HepG2 (cell line): ENCODE data around the gene KCNJ5. TPM values are rescaled to one million over a fixed set of nuclear protein-coding genes. Genes with fewer than 3 reads are reported as not detected.
A peak's percentile ranks its signal among the peaks of the same experiment; 100 is the strongest.

Experiments
- ATAC-seq: fragments of 200-7000 bp; cut with Tn5 transposase; 3 replicates; pipeline ENCODE4 v1.9.1; 2020; ENCODE audit warnings: mild to moderate bottlenecking, moderate library complexity
- BruUV-seq: library from RNA; stranded (reverse); fragments of 400-500 nt; replicated peaks from 2 replicates; lab custom pipeline; 2021; lab: Mats Ljungman, UMichigan
- CTCF ChIA-PET: fragments of 300-600 bp; formaldehyde crosslinking; extraction: SDS; loops from one replicate; lab custom pipeline; 2021; ENCODE audit warnings: low total read pairs, inconsistent platforms, low intra/inter-chr PET ratio; lab: Yijun Ruan, JAX
- POLR2A ChIA-PET: fragments of 350-600 bp; sonication (Branson Sonifier 250); formaldehyde crosslinking; loops from one replicate; lab custom pipeline; 2020; ENCODE audit warnings: antibody characterized with exemption, inconsistent platforms; lab: Yijun Ruan, JAX
- DNase-seq: peaks from one replicate; pipeline ENCODE4 v3.0.0-alpha.2; 2015; ENCODE audit warnings: low spot score
- FAIRE-seq: peaks from 3 replicates; lab custom pipeline; 2011; peaks lifted over from hg19 to GRCh38; lab: Jason Lieb, UNC
- H2AFZ ChIP-seq: one replicate; pipeline ENCODE4 v1.6.1; 2011; ENCODE audit warnings: low read length, inconsistent platforms
- H3K27ac ChIP-seq: fragments of 300-600 bp; 3 replicates; pipeline ENCODE4 v1.8.0; 2011; ENCODE audit warnings: mixed run types, mild to moderate bottlenecking, mixed read lengths, low read length, inconsistent platforms; ENCODE audit not compliant: insufficient read depth; ENCODE audit errors: extremely low read length
- H3K27me3 ChIP-seq, 2 experiments: fragments of 200-600 bp in 1 of 2; 2 replicates in 1 of 2; 3 replicates in 1 of 2; pipeline versions ENCODE4 v1.6.0 to v1.8.0; 2011; ENCODE audit warnings: low read length in 2 of 2, mild to moderate bottlenecking in 2 of 2, moderate library complexity in 2 of 2, inconsistent platforms in 1 of 2; ENCODE audit not compliant: insufficient read depth in 2 of 2, control insufficient read depth in 1 of 2
- H3K36me3 ChIP-seq, 2 experiments: fragments of 200-600 bp in 1 of 2; replicated peaks in 1 of 2; 2 replicates in 1 of 2; 3 replicates in 1 of 2; pipeline versions ENCODE4 v1.5.1 to v1.8.0; 2011; ENCODE audit warnings: low read length in 2 of 2, inconsistent platforms in 1 of 2; ENCODE audit not compliant: insufficient read depth in 2 of 2, control insufficient read depth in 1 of 2
- H3K4me1 ChIP-seq: 2 replicates; pipeline ENCODE4 v1.5.1; 2012; ENCODE audit warnings: low read length, inconsistent platforms; ENCODE audit not compliant: insufficient read depth
- H3K4me2 ChIP-seq: 2 replicates; pipeline ENCODE4 v1.6.0; 2011; ENCODE audit warnings: low read depth, low read length, inconsistent platforms
- H3K4me3 ChIP-seq, 3 experiments: fragments of 200-600 bp in 1 of 3; sonication (generic), shearing (Covaris generic) in 1 of 3; replicated peaks in 1 of 3; 2 replicates each; pipeline ENCODE4 v1.5.1; 2011 to 2016; ENCODE audit warnings: low read length in 3 of 3, inconsistent platforms in 2 of 3, low read depth in 2 of 3, mild to moderate bottlenecking in 2 of 3, control low read depth in 1 of 3, mixed read lengths in 1 of 3; ENCODE audit not compliant: insufficient read depth in 1 of 3
- H3K79me2 ChIP-seq: one replicate; pipeline ENCODE4 v1.6.1; 2011; ENCODE audit warnings: low read length, inconsistent platforms; ENCODE audit not compliant: insufficient read depth
- H3K9ac ChIP-seq: 2 replicates; pipeline ENCODE4 v1.6.0; 2011; ENCODE audit warnings: mild to moderate bottlenecking, low read depth, low read length, inconsistent platforms; ENCODE audit not compliant: insufficient read depth
- H3K9me3 ChIP-seq: 2 replicates; pipeline ENCODE4 v1.5.1; 2012; ENCODE audit warnings: mild to moderate bottlenecking, low read length
- H4K20me1 ChIP-seq: 2 replicates; pipeline ENCODE4 v1.6.0; 2011; ENCODE audit warnings: inconsistent platforms, mild to moderate bottlenecking, low read length, moderate library complexity; ENCODE audit not compliant: insufficient read depth
- CEBPB ChIP-seq: IDR thresholded peaks from 2 replicates; pipeline ENCODE4 v1.6.1; 2011; ENCODE audit warnings: low read depth, low read length, improper control_type of control experiment, borderline replicate concordance
- CEBPG ChIP-seq: IDR thresholded peaks from 2 replicates; pipeline ENCODE4 v1.6.1; 2016
- IKZF4 ChIP-seq: sonication (generic); formaldehyde crosslinking; IDR thresholded peaks from 2 replicates; pipeline ENCODE4 v1.5.1; 2020; ENCODE audit warnings: borderline replicate concordance, mild to moderate bottlenecking, low read depth, missing genetic modification reagents; ENCODE audit errors: not compliant biosample characterization
- RXRB ChIP-seq: IDR thresholded peaks from 2 replicates; pipeline ENCODE4 v1.6.1; 2016; ENCODE audit warnings: borderline replicate concordance, missing genetic modification reagents, missing compliant biosample characterization
- SP4 ChIP-seq: sonication (generic); formaldehyde crosslinking; IDR thresholded peaks from 2 replicates; pipeline ENCODE4 v1.8.1; 2023; ENCODE audit warnings: mild to moderate bottlenecking, missing genetic modification reagents
- WIZ ChIP-seq: sonication (generic); formaldehyde crosslinking; IDR thresholded peaks from 2 replicates; pipeline ENCODE4 v1.5.1; 2020; ENCODE audit warnings: mild to moderate bottlenecking, missing genetic modification reagents
- WGBS: methylation state at CpG from one replicate; pipeline ENCODE4 v1.1.6; 2017; ENCODE audit warnings: low lambda C conversion rate; 5-methylcytosine and 5-hydroxymethylcytosine counted together
- in situ Hi-C: cut with HindIII; loops from 2 replicates; pipeline ENCODE4 v1.10.0; 2017; ENCODE audit warnings: low pct_unique_long_range_greater_than_20kb; ENCODE audit not compliant: extremely low pct_ligation_motif_present
- intact Hi-C: fragments of 100-400 bp; cut with micrococcal nuclease; formaldehyde crosslinking; loops from one replicate; pipeline ENCODE4 v1.10.0; 2022; ENCODE audit not compliant: unreplicated experiment
- polyA plus RNA-seq, 8 experiments: library from polyadenylated mRNA; depleted of rRNA in 3 of 8; stranded (reverse) in 7 of 8; unstranded in 1 of 8; fragments of >200 nt; fragmentation: Illumina TruSeq in 4 of 8; extraction: Trizol in 4 of 8; gene quantifications; 2 replicates each; pipeline versions ENCODE4 v1.2.1 to v1.2.3, GENCODE V29; 2011 to 2016; ENCODE audit warnings: low read depth in 4 of 8, missing spikeins in 1 of 8, mixed read lengths in 1 of 8; ENCODE audit not compliant: insufficient read depth in 1 of 8
- total RNA-seq, 5 experiments: library from RNA; depleted of rRNA; stranded (reverse); fragments of >200 nt; fragmentation: Illumina TruSeq; extraction: Trizol; gene quantifications; 2 replicates each; pipeline ENCODE4 v1.2.3, GENCODE V29; 2016; ENCODE audit warnings: low read depth in 1 of 5
- TF ChIP-seq, protein P1 (sequence below): sonication (generic); formaldehyde crosslinking; IDR thresholded peaks from 2 replicates; pipeline ENCODE4 v1.4.0; 2020; ENCODE audit warnings: missing genetic modification reagents
- TF ChIP-seq, protein P2 (sequence below): IDR thresholded peaks from 2 replicates; pipeline ENCODE4 v1.6.1; 2018; ENCODE audit warnings: missing genetic modification reagents, mild to moderate bottlenecking, missing compliant biosample characterization
- TF ChIP-seq, protein P3 (sequence below), 2 experiments: fragments of 450-650 bp in 1 of 2; sonication (generic) in 1 of 2; formaldehyde crosslinking; IDR thresholded peaks; 2 replicates each; pipeline versions ENCODE4 v1.5.0 to v1.8.0; 2020 to 2022; ENCODE audit warnings: mild to moderate bottlenecking in 1 of 2, missing genetic modification reagents in 1 of 2
- TF ChIP-seq, protein P4 (sequence below): sonication (generic); formaldehyde crosslinking; conservative IDR thresholded peaks from 2 replicates; pipeline ENCODE4 v1.5.0; 2020; ENCODE audit warnings: missing genetic modification reagents

KCNJ5 gene
- total and polyA plus RNA-seq, 2 of the 13 experiments (the other 11 are each of a cell fraction or from before 2014, with no cell fraction given), result not detected

DNA sequence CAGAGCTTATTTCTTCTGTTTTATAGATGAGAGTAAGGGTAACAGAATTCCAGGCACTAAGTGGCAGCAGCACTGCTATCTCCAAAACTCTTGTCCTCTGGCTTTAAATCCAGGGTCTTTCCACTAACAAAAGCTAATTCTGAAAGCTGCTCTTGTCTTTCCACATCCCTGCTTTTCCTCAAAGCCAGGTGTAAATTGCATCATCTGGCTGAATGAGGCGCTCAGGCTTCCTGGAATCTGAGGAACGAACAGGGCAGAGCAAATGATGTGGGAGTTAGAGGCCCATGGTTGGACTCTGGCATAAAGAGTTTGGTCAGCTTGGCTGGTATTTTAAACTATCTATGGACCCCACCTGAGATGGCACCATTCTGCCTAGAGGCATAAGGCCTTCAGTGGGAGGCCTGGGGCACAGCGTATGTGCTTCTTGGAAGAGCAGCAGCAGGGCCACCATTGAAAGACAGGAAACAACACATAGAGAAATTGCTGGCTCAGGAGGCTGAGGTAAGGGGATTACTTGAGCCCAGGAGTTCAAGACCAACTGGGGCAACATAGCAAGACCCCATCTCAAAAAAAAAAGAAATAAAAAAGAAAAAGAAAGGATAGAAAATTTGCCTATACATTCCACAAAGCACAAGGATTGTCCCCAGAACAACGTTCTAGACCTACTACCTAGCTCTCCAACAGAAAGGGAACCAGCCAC lies 1.9 kb downstream of the KCNJ5 start:
- TF ChIP-seq, protein P1, sequence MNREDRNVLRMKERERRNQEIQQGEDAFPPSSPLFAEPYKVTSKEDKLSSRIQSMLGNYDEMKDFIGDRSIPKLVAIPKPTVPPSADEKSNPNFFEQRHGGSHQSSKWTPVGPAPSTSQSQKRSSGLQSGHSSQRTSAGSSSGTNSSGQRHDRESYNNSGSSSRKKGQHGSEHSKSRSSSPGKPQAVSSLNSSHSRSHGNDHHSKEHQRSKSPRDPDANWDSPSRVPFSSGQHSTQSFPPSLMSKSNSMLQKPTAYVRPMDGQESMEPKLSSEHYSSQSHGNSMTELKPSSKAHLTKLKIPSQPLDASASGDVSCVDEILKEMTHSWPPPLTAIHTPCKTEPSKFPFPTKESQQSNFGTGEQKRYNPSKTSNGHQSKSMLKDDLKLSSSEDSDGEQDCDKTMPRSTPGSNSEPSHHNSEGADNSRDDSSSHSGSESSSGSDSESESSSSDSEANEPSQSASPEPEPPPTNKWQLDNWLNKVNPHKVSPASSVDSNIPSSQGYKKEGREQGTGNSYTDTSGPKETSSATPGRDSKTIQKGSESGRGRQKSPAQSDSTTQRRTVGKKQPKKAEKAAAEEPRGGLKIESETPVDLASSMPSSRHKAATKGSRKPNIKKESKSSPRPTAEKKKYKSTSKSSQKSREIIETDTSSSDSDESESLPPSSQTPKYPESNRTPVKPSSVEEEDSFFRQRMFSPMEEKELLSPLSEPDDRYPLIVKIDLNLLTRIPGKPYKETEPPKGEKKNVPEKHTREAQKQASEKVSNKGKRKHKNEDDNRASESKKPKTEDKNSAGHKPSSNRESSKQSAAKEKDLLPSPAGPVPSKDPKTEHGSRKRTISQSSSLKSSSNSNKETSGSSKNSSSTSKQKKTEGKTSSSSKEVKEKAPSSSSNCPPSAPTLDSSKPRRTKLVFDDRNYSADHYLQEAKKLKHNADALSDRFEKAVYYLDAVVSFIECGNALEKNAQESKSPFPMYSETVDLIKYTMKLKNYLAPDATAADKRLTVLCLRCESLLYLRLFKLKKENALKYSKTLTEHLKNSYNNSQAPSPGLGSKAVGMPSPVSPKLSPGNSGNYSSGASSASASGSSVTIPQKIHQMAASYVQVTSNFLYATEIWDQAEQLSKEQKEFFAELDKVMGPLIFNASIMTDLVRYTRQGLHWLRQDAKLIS (CRISPR knock-in tag), result no peak
- TF ChIP-seq RXRB (CRISPR knock-in tag) (no peak), SP4 (CRISPR knock-in tag) (no peak), CEBPB (peak; percentile 51; the same call in 1 of the 2 replicates), CEBPG (peak; percentile 44; the same call in 1 of the 2 replicates), WIZ (no peak), IKZF4 (CRISPR knock-in tag) (no peak)
- TF ChIP-seq, protein P2, sequence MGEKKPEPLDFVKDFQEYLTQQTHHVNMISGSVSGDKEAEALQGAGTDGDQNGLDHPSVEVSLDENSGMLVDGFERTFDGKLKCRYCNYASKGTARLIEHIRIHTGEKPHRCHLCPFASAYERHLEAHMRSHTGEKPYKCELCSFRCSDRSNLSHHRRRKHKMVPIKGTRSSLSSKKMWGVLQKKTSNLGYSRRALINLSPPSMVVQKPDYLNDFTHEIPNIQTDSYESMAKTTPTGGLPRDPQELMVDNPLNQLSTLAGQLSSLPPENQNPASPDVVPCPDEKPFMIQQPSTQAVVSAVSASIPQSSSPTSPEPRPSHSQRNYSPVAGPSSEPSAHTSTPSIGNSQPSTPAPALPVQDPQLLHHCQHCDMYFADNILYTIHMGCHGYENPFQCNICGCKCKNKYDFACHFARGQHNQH (CRISPR knock-in tag), result no peak
- TF ChIP-seq, protein P3, sequence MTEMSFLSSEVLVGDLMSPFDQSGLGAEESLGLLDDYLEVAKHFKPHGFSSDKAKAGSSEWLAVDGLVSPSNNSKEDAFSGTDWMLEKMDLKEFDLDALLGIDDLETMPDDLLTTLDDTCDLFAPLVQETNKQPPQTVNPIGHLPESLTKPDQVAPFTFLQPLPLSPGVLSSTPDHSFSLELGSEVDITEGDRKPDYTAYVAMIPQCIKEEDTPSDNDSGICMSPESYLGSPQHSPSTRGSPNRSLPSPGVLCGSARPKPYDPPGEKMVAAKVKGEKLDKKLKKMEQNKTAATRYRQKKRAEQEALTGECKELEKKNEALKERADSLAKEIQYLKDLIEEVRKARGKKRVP (CRISPR knock-in tag; IDR thresholded peaks at IDR 0.05), result peak in 1 of 2 experiments; percentile 74; a peak in 2 of 4 replicates
- TF ChIP-seq, protein P4, sequence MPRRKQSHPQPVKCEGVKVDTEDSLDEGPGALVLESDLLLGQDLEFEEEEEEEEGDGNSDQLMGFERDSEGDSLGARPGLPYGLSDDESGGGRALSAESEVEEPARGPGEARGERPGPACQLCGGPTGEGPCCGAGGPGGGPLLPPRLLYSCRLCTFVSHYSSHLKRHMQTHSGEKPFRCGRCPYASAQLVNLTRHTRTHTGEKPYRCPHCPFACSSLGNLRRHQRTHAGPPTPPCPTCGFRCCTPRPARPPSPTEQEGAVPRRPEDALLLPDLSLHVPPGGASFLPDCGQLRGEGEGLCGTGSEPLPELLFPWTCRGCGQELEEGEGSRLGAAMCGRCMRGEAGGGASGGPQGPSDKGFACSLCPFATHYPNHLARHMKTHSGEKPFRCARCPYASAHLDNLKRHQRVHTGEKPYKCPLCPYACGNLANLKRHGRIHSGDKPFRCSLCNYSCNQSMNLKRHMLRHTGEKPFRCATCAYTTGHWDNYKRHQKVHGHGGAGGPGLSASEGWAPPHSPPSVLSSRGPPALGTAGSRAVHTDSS (CRISPR knock-in tag), result no peak
- Histone ChIP-seq H3K9ac (no peak overlapping the region), H4K20me1 (no peaks in the 10 kb centered on the region), H3K36me3 (no peaks in the 10 kb centered on the region), H3K4me3 (no peak overlapping the region), H3K27ac (no peak overlapping the region), H3K4me2 (no peak overlapping the region), H2AFZ (no peak overlapping the region), H3K27me3 (peaks cover 10 to 54% of the 10 kb centered on the region in 2 experiments), H3K79me2 (no peaks in the 10 kb centered on the region), H3K4me1 (peaks cover 24% of the 10 kb centered on the region), H3K9me3 (no peaks in the 10 kb centered on the region)
- in situ Hi-C loops (loop anchor here (25.0 kb wide), 1 partner anchor 794 kb away; no protein-coding TSS in a partner anchor), intact Hi-C loops (no loop called here)
- 18% methylated on average over 4 of the region's 4 CpGs for WGBS
- no peak for ATAC-seq
- CTCF ChIA-PET, result no interaction called here
- POLR2A ChIA-PET, result no interaction called here
- DNase-seq, result no peak
- BruUV-seq, result no TSS peak
- FAIRE-seq, result no peak
